Middle frontal gyrus (tissue), 1 donor: Measurements from ENCODE around the gene IGHMBP2.

Source experiments
- DNase-seq: peaks from one replicate; pipeline ENCODE4 v3.0.0-alpha.2; 2015; ENCODE audit warnings: low spot score; ENCODE audit errors: extremely low spot score

IGHMBP2 gene

DNA sequence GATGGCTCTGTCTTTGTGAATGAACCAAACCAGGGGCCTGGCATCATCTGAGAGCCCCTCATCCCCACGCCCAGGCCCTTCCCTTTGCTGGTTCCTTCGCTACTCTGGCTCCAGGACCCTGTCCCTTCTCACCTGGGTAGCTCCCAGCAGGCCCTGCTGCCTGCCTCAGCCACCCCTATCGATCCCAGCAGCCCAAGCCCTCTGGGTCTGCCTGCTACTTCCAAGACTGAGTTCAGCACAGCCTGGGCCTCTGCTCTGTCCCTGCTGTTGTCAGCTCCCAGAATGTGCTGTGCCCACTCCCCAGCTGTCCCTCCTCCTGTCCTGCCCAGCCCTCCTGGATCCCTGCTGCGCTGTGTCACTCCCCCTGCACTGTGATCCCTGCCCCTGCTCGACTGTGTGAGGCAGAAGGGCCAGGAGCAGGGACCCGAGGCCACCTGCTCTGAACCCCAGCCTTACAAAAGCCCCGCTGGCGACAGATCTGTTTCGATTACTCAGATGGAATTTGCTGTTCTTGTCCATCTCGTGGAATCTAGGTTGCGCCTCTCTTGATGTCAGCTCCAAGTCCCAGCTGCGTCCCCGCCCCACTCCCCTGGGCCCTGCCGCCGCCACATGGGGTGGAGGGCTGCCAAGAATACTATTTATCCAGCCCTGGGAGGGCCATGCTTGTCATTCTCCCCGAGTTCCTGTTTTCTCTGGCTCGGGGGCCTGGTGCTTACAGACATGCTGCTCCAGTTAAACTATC, 13.0 kb upstream of the IGHMBP2 start:
- DNase-seq = no peak

DNA sequence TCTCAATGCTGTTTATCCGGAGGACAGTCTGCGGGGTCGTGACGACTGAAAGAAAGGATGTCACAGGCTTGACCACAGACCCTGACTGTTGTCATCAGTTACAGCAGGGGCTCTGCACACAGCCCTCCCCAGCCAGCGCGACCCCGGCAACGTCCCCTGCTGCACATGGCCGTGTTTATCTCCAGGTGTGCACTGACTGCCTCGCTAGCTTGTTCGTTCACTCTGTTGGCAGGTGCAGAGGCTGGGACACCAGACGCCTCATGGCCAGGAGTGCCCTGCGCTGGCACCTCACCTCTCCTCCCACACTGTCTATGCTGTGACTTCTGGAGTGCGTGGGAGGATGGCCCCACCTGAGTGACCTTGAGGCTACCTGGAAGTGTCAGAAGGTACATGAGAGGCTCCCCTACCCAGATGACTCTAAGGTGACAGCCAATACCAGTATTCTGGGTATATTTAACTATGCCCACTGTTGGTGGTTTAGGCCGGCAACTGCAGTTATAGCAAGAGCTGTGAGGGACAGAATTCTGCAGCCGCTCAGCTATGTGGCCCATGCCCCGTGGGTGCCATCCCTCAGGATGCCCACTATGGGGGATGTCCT, 12.2 kb upstream of the IGHMBP2 start:
- no peak for DNase-seq

DNA sequence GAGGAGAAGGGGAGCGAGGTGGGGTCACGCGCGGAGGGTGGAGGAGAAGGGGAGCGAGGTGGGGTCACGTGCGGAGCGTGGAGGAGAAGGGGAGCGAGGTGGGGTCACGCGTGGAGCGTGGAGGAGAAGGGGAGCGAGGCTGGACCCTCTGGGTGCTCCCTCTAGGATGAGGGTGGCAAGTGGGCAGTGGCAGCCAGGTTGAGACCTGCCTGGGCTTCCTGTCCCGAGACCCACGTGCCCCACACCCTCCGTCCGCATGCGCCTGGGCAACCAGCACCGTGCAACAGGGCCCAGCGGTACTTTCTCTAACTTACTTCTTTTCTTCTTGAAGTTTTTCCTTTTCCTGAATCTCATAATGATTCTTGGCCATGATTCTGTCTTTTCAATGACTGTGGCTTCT, 11.1 kb upstream of the IGHMBP2 start:
- no peak for DNase-seq

DNA sequence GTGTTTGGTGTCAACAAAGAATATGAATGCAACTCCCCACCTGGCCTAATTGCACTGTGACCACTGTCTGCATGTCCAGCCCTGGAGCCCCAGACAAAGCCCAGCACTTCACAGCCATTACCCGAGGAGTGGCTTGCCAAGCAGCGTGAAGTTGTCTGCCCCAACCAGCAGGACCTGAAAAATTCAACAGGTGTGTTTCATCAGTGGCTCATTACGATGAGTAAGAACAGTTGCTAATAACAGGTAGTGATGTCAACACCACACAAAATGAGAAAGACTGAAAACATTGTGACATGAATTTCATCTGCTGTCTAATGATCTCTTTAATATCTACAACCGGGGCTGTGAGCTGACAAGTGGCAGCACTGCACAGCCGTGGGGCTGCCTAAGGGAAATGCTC, 10.4 kb upstream of the IGHMBP2 start:
- no peak for DNase-seq

DNA sequence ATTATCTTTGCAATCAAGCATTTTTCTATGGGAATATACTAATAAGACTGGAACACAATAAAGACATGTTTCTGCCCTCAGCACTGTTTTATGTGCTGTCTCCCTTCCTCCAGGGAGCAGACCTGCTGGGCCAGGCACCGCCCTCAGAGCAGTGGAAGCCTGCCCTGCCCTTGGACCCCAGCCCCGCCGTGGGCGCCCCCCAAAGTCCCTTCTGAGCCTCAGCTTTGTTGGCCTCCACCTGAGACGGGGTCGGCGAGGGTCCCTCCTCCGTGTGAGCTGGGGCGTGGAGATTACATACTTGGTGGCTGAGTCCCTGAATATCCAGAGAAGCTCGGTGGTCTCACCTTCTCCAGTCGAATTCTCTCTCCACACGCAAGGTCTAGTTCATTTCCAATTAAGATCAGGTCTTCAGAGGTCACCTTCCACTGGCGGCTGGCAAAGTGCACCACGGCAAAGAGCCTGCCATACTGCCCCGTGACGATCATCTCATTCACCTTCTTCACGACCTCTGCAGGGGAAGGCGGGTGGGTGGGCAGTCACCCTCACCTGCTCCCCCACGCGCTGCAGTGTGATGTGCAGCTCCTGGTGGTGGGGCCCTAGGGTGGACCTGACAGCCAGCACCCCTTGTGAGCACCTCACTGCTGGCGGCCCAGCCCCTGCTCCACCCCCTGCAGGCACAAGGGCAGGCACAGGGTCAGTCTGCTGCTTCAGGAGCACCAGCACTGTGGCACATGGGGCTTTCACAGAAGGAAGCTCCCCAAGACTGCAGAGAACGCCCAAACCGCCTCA, 7.3 kb upstream of the IGHMBP2 start:
- DNase-seq = no peak

- no peak for DNase-seq
Observed at GRCh38 chr11:68897441-68897840, 6.2 kb upstream of the IGHMBP2 start.

DNA sequence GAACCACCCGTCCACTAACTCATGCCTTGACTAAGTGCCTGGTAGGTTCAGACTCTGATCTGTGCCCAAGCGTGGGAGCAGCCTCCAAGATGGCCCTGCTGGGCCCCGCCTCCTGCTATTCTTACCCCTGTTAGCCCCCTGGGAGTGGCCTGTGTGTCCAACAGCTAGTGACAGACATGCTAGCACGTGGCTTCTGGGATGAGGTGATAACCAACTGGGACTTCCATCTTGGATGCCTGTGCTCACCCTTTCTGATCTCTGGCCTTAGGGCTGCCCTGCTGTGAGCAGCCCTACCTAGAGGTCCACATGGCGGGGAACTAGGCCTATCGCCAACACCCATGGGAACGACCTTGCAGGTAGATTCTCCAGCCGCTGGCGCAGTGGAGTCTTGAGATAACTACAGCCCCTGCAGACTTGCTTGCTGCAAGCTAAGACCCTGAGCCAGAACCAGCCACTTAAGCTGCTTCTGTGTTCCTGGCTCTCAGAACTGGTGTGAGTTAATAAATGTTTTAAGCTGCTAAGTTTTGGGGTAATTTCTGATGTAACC, 2.8 kb upstream of the IGHMBP2 start:
- no peak for DNase-seq

DNA sequence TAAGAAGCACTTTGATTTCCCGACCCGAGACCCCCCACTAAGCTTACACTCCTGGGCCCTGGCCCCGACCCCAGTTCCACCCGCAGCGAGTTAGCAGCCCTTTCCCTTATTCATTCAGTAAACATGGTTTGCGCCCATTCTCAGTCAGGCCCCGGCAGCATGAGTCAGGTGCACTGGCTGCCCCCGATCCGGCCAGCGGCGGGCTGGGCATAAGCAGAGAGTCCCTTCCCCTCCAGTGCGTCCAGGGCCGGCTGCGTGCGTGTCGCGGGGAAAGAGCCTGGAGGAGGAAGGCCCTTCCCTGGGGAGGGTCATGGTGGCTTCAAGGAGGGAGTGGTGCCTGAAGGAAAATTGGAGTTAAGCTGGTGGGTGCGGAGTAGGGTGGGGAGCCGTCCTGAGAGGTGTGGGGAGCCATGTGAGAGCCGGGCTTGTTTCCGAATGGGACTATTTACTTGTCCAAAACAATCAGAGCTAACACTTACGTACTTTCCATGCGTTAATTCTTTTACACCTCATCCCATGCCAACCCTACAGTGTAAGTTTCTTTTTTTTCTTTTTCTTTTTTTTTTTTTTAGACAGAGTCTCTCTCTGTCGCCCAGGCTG, 657 bp downstream of the IGHMBP2 start:
- no peak for DNase-seq

DNA sequence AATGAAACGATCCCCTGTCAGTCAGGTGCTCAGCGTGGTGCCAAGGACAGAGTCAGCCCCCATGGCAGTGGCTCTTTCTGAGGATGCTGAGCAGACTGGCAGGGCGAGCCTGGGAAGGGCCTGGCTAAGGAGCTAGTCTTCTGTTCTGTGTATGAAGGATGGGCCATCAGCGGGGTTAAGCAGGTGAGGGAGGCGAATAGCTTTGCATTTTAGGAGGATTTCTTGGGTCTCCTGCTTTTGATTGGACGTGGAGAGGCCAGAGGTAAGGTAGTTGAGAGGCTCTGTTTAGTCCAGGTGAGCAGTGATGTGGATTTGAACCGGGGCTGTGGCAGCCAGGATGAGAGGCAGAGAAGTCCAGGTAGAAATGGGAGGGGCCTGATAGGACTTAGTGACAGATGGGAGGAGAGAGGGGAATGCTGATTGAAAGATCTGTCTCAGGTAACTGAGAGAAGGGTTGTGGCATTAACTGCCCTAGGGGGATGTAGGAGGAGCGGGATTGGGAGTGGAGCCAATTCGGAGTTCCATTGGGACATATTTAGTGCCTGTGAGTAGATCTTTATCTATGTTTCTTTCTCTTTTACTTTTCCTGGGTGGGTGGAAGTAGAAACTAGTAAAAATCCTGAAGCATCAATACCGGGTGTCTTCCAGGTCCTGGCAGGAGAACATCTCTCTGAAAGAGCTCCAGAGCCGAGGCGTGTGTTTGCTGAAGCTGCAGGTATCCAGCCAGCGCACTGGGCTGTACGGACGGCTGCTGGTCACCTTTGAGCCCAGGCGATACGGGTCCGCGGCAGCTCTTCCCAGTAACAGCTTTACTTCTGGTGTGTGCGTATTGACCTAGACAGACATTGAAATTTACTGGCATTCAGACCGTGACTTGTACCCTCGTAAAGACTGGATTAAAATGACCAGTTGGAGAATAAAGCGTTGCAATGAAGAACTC, 2.0 kb downstream of the IGHMBP2 start:
- no peak for DNase-seq

DNA sequence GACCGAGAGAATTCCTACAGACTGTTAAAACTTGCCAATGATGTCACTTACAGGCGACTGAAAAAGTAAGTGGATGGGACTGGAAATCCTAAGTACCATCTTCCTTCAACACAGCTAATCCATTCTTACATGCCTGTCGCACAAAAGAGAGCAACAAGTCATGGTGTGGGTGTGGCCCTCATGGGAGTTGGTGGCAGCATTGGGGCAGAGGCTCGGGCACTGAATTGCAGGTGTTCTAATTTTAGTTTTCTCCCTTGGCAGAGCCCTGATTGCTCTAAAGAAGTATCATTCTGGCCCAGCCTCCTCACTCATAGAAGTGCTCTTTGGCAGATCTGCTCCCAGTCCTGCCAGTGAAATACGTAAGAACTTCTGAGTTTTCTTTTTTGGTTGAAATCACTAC, 4.6 kb downstream of the IGHMBP2 start:
- DNase-seq = no peak

DNA sequence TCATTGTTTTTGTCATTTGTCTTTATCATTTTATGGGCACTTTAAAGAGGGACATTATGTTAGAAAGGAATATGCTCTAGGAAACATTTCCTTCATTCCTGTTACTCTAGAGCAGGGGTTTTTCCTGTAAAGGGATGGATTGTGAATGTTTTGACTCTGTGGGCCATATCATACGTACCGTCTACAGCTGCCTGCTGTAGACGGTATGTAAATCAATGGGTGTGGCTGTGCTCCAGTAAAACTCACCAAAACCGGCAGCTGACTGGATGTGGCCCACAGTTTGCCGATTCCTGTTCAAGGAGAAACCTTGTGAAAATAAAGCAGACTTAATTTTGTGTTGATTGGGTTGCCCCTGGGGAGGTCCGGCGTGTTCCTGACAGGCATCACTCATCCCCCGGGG, 7.3 kb downstream of the IGHMBP2 start:
- no peak for DNase-seq

GRCh38 chr11:68911731-68912130, 8.0 kb downstream of the IGHMBP2 start:
- DNase-seq = no peak

DNA sequence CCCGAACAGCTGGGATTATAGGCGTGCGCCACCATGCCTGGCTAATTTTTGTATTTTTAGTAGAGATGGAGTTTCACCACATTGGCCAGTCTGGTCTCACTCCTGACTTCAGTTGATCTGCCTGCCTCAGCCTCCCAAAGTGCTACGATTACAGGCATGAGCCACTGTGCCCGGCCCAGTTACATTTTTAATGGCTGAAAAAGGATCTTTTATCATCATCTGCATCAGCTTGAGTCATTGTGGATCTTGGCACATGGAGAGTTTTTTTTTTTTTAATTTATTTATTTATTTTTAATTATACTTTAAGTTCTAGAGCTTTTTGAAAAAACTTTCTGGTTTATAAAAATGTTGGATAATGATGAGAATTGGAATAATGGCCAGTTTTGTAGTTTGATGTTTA, 8.6 kb downstream of the IGHMBP2 start:
- no peak for DNase-seq

GRCh38 chr11:68913188-68913587, 9.5 kb downstream of the IGHMBP2 start:
- DNase-seq = no peak

GRCh38 chr11:68914761-68915160, 11.1 kb downstream of the IGHMBP2 start:
- DNase-seq = no peak

DNA sequence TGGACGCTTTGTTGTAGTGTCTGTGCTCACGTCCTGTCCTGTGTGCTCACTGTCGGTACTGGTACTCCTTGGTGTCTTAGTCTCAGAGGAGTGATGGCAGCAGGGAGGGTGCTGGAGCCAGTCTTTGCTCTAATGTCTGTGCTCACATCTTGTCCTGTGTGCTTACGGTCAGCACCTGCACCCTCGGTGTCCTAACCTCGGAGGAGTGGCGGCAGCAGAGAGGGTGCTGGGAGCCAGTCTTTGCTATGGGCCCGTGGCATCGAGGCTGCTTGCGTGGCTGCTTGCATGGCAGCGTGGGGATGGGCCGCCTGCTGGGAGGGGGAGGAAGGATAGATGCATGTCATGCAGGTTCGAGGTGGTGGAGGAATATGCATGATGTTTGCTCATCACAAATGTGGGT, 12.7 kb downstream of the IGHMBP2 start:
- DNase-seq = no peak

- no peak for DNase-seq
Observed at GRCh38 chr11:68923614-68924013, 19.9 kb downstream of the IGHMBP2 start.

- DNase-seq = no peak
Observed at GRCh38 chr11:68924073-68924925, 20.6 kb downstream of the IGHMBP2 start.

DNA sequence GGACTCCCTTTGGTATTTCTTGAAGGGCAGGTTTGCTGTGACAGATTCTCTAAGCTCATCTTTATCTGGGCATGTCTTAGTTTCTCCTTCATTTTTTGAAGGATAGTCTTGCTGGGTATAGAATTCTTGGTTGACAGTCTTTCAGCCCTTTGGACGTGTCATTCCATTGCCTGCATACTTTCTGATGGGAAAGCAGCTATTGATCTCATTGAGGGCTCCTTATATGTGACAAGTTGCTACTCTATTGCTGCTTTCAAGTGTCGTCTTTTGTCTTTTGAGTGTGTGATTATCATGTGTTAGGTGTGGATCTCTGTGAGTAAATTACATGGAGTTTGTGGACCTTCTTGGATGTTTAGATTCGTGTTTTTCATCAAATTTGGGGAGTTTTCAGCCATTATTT, 21.9 kb downstream of the IGHMBP2 start:
- DNase-seq = no peak
